T follicular helper cell (primary cell): Measurements from ENCODE around the gene MPZL1.

ENCODE experiments used
- DNase-seq: peaks from one replicate; pipeline ENCODE4 v3.0.0-alpha.2; 2020; ENCODE audit warnings: low read depth

MPZL1 gene

GRCh38 chr1:167695756-167696561, 25.8 kb upstream of the MPZL1 start:
- DNase-seq: no peak

- DNase-seq: no peak
Observed at GRCh38 chr1:167697667-167698141, 24.1 kb upstream of the MPZL1 start.

GRCh38 chr1:167698313-167698712, 23.5 kb upstream of the MPZL1 start:
- no peak for DNase-seq

GRCh38 chr1:167701510-167701909, 20.3 kb upstream of the MPZL1 start:
- DNase-seq: no peak

GRCh38 chr1:167703557-167703956, 18.2 kb upstream of the MPZL1 start:
- no peak for DNase-seq

- DNase-seq: no peak
Observed at GRCh38 chr1:167704715-167705114, 17.1 kb upstream of the MPZL1 start.

GRCh38 chr1:167705250-167705649, 16.5 kb upstream of the MPZL1 start:
- no peak for DNase-seq

GRCh38 chr1:167706363-167706762, 15.4 kb upstream of the MPZL1 start:
- DNase-seq: no peak

GRCh38 chr1:167706931-167707877, 14.6 kb upstream of the MPZL1 start:
- DNase-seq: no peak

- DNase-seq: no peak
Observed at GRCh38 chr1:167707942-167708341, 13.8 kb upstream of the MPZL1 start.

- DNase-seq: no peak
Observed at GRCh38 chr1:167708940-167709389, 12.8 kb upstream of the MPZL1 start.

- DNase-seq: no peak
Observed at GRCh38 chr1:167710836-167711235, 10.9 kb upstream of the MPZL1 start.

- no peak for DNase-seq
Observed at GRCh38 chr1:167711797-167712196, 10.0 kb upstream of the MPZL1 start.

GRCh38 chr1:167713330-167714081, 8.3 kb upstream of the MPZL1 start:
- no peak for DNase-seq

GRCh38 chr1:167714098-167714438, 7.7 kb upstream of the MPZL1 start:
- no peak for DNase-seq

GRCh38 chr1:167714439-167715156, 7.2 kb upstream of the MPZL1 start:
- peak; percentile 70 for DNase-seq

GRCh38 chr1:167715157-167715999, 6.4 kb upstream of the MPZL1 start:
- peak; percentile 78 for DNase-seq

GRCh38 chr1:167716000-167716271, 5.8 kb upstream of the MPZL1 start:
- DNase-seq: no peak

- DNase-seq: no peak
Observed at GRCh38 chr1:167717351-167717750, 4.4 kb upstream of the MPZL1 start.

GRCh38 chr1:167718914-167719691, 2.7 kb upstream of the MPZL1 start:
- no peak for DNase-seq
